Transverse colon (tissue), 4 donors: ENCODE results near the gene DNAJC18. TPM values are rescaled to one million over a fixed set of nuclear protein-coding genes. Genes with fewer than 3 reads are reported as not detected.
A peak's percentile ranks its signal among the peaks of the same experiment; 100 is the strongest.

Experiments used
- DNase-seq: peaks from one replicate; pipeline ENCODE4 v3.0.0-alpha.2; 2019
- H3K27ac ChIP-seq, 4 donors: fragments of 200-600 bp; sonication (generic); 2 replicates each; pipeline ENCODE4 v1.5.1; 2016 to 2018; ENCODE audit warnings: inconsistent platforms in 4 of 4
- H3K27me3 ChIP-seq: fragments of 200-600 bp; sonication (generic); 2 replicates; pipeline ENCODE4 v1.5.1; 2017; ENCODE audit warnings: inconsistent platforms
- H3K36me3 ChIP-seq, 4 donors: fragments of 200-600 bp; sonication (generic); 2 replicates each; pipeline ENCODE4 v1.5.1; 2017 to 2019; ENCODE audit warnings: inconsistent platforms in 4 of 4
- H3K4me1 ChIP-seq, 4 donors: fragments of 200-600 bp; sonication (generic); 2 replicates each; pipeline ENCODE4 v1.5.1; 2017 to 2020; ENCODE audit warnings: inconsistent platforms in 4 of 4
- H3K4me3 ChIP-seq, 4 donors: fragments of 200-600 bp; sonication (generic); 1 replicate in 1 of 4; 2 replicates in 3 of 4; pipeline versions ENCODE4 v1.5.1 to v1.6.1; 2017 to 2019; ENCODE audit warnings: inconsistent platforms in 4 of 4
- H3K9me3 ChIP-seq, 2 donors: fragments of 200-600 bp; sonication (generic); 2 replicates each; pipeline ENCODE4 v1.5.1; 2017 to 2019; ENCODE audit warnings: inconsistent platforms in 2 of 2
- CTCF ChIP-seq, 5 experiments: fragments of 200-600 bp in 3 of 5; fragments of 450-650 bp in 2 of 5; sonication (generic) in 3 of 5; IDR thresholded peaks; 1 replicate in 2 of 5; 2 replicates in 3 of 5; pipeline ENCODE4 v1.5.1; 2016 to 2017; ENCODE audit warnings: antibody characterized with exemption in 5 of 5, inconsistent platforms in 3 of 5, mild to moderate bottlenecking in 2 of 5, moderate library complexity in 1 of 5
- EP300 ChIP-seq: sonication (generic); formaldehyde crosslinking; IDR thresholded peaks from one replicate; pipeline ENCODE4 v1.6.1; 2017; ENCODE audit warnings: antibody characterized with exemption, low read depth
- POLR2A ChIP-seq: fragments of 450-650 bp; IDR thresholded peaks from one replicate; pipeline ENCODE4 v1.6.1; 2016; ENCODE audit warnings: antibody characterized with exemption, mild to moderate bottlenecking, moderate library complexity
- POLR2AphosphoS5 ChIP-seq, 3 donors: sonication (generic); formaldehyde crosslinking; IDR thresholded peaks; one replicate each; pipeline ENCODE4 v1.6.1; 2016; ENCODE audit warnings: antibody characterized with exemption in 3 of 3
- WGBS, 2 donors: methylation state at CpG; one replicate each; pipeline ENCODE4 v1.1.5; 2018; ENCODE audit warnings: low coverage in 1 of 2; 5-methylcytosine and 5-hydroxymethylcytosine counted together
- in situ Hi-C, 4 donors: fragments of 200-750 bp; cut with MboI; loops; one replicate each; pipeline versions ENCODE4 v1.15.0 to v1.15.1; 2017; ENCODE audit warnings: low sequenced_read_pairs in 3 of 4, low pct_ligation_motif_present in 1 of 4, low pct_unique_long_range_greater_than_20kb in 1 of 4
- intact Hi-C: fragments of 100-400 bp; cut with DNase I; formaldehyde crosslinking; loops from one replicate; pipeline ENCODE4 v1.15.1; 2023; ENCODE audit warnings: low total_unique reads
- total RNA-seq, 4 donors: library from RNA; depleted of rRNA; stranded (reverse); fragments of >200 nt; gene quantifications; one replicate each; pipeline ENCODE4 v1.1.0, GENCODE V29; 2016

The DNAJC18 gene
- total RNA-seq, 4 donors from 2014 or later: 0.37 to 3.8 (median 3.2) TPM

DNA sequence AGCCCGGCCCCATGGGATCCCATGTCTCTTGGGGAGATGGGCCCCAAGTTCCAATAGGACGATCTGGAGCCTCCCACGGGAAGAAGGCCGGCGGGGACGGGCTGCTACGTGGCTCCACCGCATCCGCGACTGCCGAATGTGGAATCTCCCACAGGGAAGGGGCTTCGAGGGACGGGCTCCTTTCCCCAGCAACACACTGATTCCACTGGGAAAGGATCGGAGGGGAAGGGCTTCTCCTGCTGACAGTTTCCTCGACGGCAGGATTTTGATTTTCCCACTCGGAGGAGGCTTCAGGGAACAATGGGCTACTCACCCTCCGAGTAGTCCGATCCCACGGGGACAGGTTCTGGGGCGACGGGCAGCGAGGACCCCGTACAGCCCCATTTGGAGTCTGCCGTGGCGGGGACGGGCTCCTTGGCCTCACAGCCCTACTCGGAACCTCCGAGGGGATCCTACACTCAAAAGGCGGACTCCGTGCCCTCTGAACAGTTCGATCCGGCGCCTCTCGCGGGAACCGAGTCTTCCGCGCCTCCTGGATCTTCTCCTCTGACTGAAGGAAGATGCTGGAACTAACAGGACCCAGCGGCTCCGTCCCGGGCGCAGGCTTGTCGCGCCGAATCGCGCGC is 45.7 kb downstream of the DNAJC18 start:
- DNase-seq: no peak
- Histone ChIP-seq H3K27me3 (peaks cover 21% of the 10 kb centered on the region), H3K36me3 (no peaks in the 10 kb centered on the region), H3K9me3 (no peaks in the 10 kb centered on the region), H3K27ac (peak overlapping the region in 1 of 4 donors; percentile 82), H3K4me3 (peak overlapping the region; percentile 0 to 61 (median 36)), H3K4me1 (peaks cover 0 to 52% (median 42%) of the 10 kb centered on the region in 4 donors)
- intact Hi-C loops: no loop called here
- no peak for TF ChIP-seq EP300
- TF ChIP-seq POLR2A: peak; percentile 9
- in situ Hi-C loops: no loop called here
- WGBS, 2 donors: 19 to 27% methylated on average over 11 to 48 of the region's 49 CpGs

DNA sequence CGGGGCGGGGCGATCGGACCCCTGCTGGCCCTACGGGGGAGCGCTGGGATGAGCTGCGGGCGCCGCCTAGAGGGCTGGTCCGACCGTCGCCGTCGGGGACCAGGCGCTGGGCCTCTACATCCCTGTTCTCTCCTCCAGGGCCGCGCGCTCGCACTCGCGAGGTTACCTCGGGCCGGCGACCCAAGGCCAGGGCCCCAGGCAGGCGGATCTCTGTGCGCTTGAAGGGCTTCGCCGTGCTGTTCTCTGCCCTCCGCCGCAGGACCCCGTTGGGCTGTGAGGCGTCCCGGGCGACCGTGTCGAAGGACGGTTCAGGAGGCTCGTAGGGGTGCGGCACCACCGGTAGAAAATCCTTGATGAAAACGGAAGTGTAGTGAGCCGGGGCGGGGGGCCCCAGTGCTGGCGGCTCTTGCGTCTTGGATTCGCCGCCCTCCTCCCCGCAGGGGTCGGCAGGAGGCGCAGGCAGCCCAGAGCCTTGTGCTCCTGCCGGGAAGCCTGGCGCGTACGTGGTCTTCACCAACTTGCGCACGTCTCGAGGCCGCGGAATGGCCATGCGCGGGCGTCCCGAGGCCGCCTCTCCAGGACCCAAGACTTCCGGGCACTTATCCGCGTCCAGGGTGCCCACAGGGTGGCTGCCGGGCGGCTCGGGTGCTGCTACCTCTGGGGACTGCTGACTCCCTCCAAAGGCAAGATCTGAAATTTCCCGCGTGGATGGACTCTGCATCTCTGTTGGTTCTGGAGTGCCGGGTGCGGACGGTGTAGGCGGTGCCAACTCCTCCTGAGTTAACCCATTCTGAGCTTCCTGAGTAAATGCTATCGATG is 46.4 kb downstream of the DNAJC18 start:
- DNase-seq: peak; percentile 89
- Histone ChIP-seq H3K9me3 (no peaks in the 10 kb centered on the region), H3K4me1 (peaks cover 0 to 57% (median 46%) of the 10 kb centered on the region in 4 donors), H3K4me3 (peak overlapping the region; percentile 2 to 61 (median 36)), H3K36me3 (no peaks in the 10 kb centered on the region), H3K27ac (peak overlapping the region; percentile 81 to 87 (median 82)), H3K27me3 (peaks cover 21% of the 10 kb centered on the region)
- 4% methylated on average over 53 of the region's 77 CpGs; no CpG with 5 or more reads in 1 of the 2 donors for WGBS, 2 donors
- in situ Hi-C loops: no loop called here
- no peak for TF ChIP-seq EP300
- TF ChIP-seq POLR2A: no peak
- TF ChIP-seq CTCF (IDR thresholded peaks at IDR 0.05): peak; percentile 63 to 95 (median 65)
- TF ChIP-seq POLR2AphosphoS5 (IDR thresholded peaks at IDR 0.05): peak in 1 of 3 donors; percentile 10
- intact Hi-C loops: no loop called here

DNA sequence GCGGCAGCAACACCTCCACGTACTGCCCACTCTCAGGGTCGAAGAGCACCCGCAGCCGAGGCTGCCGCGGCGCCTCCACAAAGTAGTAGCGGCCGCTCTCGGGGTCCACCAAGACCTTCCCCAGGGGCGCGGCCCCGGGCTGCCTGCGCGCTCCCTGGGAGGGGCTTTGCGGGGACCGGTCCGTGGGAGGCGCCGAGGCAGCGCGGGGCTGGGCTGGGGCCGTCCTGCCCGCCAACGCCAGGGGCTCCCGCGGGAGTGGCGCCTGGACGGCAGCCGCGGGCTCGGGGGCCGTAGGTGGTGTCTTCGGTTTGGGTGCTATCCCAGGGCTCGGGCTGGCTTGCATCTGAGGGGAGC is 47.0 kb downstream of the DNAJC18 start:
- H3K4me3 ChIP-seq: peak overlapping the region in 3 of 4 donors; percentile 29 to 61 (median 44)
- peak overlapping the region; percentile 81 to 87 (median 82) for H3K27ac ChIP-seq

GRCh38 chr5:139391570-139392323 is 47.6 kb downstream of the DNAJC18 start:
- intact Hi-C loops (no loop called here), in situ Hi-C loops (no loop called here)
- Histone ChIP-seq H3K4me3 (peak overlapping the region in 3 of 4 donors; percentile 29 to 61 (median 44)), H3K4me1 (peaks cover 0 to 63% (median 50%) of the 10 kb centered on the region in 4 donors), H3K27ac (peak overlapping the region; percentile 81 to 87 (median 82)), H3K9me3 (no peaks in the 10 kb centered on the region), H3K36me3 (no peaks in the 10 kb centered on the region), H3K27me3 (peaks cover 21% of the 10 kb centered on the region)
- peak; percentile 71 for DNase-seq
- TF ChIP-seq CTCF (IDR thresholded peaks at IDR 0.05): no peak
- TF ChIP-seq POLR2AphosphoS5 (IDR thresholded peaks at IDR 0.05): peak in 1 of 3 donors; percentile 55
- no peak for TF ChIP-seq EP300
- peak; percentile 64 for TF ChIP-seq POLR2A
- 24% methylated on average over 24 of the region's 33 CpGs; no CpG with 5 or more reads in 1 of the 2 donors for WGBS, 2 donors

More for the DNA sequence above, 47.0 kb downstream of the DNAJC18 start:
- no peak for TF ChIP-seq EP300
- TF ChIP-seq POLR2AphosphoS5 (IDR thresholded peaks at IDR 0.05): no peak
- no peak for TF ChIP-seq POLR2A
- TF ChIP-seq CTCF (IDR thresholded peaks at IDR 0.05): no peak
- Histone ChIP-seq H3K27me3 (peaks cover 21% of the 10 kb centered on the region), H3K36me3 (no peaks in the 10 kb centered on the region), H3K9me3 (no peaks in the 10 kb centered on the region), H3K4me1 (peaks cover 0 to 63% (median 50%) of the 10 kb centered on the region in 4 donors)
- WGBS, 2 donors: 15% methylated on average over 21 of the region's 36 CpGs; no CpG with 5 or more reads in 1 of the 2 donors
- DNase-seq: no peak
- in situ Hi-C loops (no loop called here), intact Hi-C loops (no loop called here)
